Body of pancreas (tissue), 4 donors: Measurements from ENCODE around the gene CLDN4. TPM values are rescaled to one million over a fixed set of nuclear protein-coding genes. Genes with fewer than 3 reads are reported as not detected.

Source experiments
- ATAC-seq: fragments of 150-250 bp; one replicate; pipeline ENCODE4 v1.9.1; 2016
- DNase-seq, 4 donors: peaks; one replicate each; pipeline ENCODE4 v3.0.0-alpha.2; 2019
- H3K27ac ChIP-seq, 4 donors: fragments of 200-600 bp; sonication (generic); 1 replicate in 3 of 4; 2 replicates in 1 of 4; pipeline versions ENCODE4 v1.5.1 to v1.6.1; 2016 to 2019; ENCODE audit warnings: mild to moderate bottlenecking in 1 of 4, mixed read lengths in 1 of 4, moderate library complexity in 1 of 4
- H3K27me3 ChIP-seq, 2 donors: fragments of 200-600 bp; sonication (generic); one replicate each; pipeline ENCODE4 v1.6.0; 2016; ENCODE audit warnings: mild to moderate bottlenecking in 1 of 2
- H3K36me3 ChIP-seq, 2 donors: fragments of 200-600 bp; sonication (generic); replicated peaks in 1 of 2; 2 replicates each; pipeline ENCODE4 v1.5.1; 2016; ENCODE audit warnings: low read depth in 2 of 2; ENCODE audit not compliant: insufficient read depth in 1 of 2
- H3K4me1 ChIP-seq: fragments of 200-600 bp; sonication (generic); one replicate; pipeline ENCODE4 v1.6.0; 2016
- H3K4me3 ChIP-seq, 2 donors: fragments of 200-600 bp; sonication (generic); 1 replicate in 1 of 2; 2 replicates in 1 of 2; pipeline ENCODE4 v1.5.1; 2016 to 2019
- H3K9me3 ChIP-seq, 3 donors: fragments of 200-600 bp; sonication (generic); 1 replicate in 2 of 3; 2 replicates in 1 of 3; pipeline ENCODE4 v1.5.1; 2016
- POLR2A ChIP-seq, 3 donors: fragments of 450-650 bp; IDR thresholded peaks; one replicate each; pipeline ENCODE4 v1.6.1; 2016; ENCODE audit warnings: antibody characterized with exemption in 3 of 3, mild to moderate bottlenecking in 2 of 3
- WGBS, 2 donors: methylation state at CpG; one replicate each; pipeline ENCODE4 v1.1.5; 2017; 5-methylcytosine and 5-hydroxymethylcytosine counted together
- intact Hi-C: fragments of 100-400 bp; cut with DNase I; formaldehyde crosslinking; loops from one replicate; pipeline ENCODE4 v1.15.1; 2023
- total RNA-seq, 2 donors: library from RNA; depleted of rRNA; stranded (reverse); fragments of >200 nt; gene quantifications; one replicate each; pipeline ENCODE4 v1.1.0, GENCODE V29; 2016
- TF ChIP-seq, protein P1 (sequence below), 7 experiments: fragments of 450-650 bp in 4 of 7; fragments of 200-600 bp in 3 of 7; sonication (generic) in 3 of 7; IDR thresholded peaks; one replicate each; pipeline ENCODE4 v1.5.1; 2016 to 2019; ENCODE audit warnings: antibody characterized with exemption in 7 of 7

The CLDN4 gene
- total RNA-seq, 2 donors from 2014 or later = 65.6 to 76.8 TPM

DNA sequence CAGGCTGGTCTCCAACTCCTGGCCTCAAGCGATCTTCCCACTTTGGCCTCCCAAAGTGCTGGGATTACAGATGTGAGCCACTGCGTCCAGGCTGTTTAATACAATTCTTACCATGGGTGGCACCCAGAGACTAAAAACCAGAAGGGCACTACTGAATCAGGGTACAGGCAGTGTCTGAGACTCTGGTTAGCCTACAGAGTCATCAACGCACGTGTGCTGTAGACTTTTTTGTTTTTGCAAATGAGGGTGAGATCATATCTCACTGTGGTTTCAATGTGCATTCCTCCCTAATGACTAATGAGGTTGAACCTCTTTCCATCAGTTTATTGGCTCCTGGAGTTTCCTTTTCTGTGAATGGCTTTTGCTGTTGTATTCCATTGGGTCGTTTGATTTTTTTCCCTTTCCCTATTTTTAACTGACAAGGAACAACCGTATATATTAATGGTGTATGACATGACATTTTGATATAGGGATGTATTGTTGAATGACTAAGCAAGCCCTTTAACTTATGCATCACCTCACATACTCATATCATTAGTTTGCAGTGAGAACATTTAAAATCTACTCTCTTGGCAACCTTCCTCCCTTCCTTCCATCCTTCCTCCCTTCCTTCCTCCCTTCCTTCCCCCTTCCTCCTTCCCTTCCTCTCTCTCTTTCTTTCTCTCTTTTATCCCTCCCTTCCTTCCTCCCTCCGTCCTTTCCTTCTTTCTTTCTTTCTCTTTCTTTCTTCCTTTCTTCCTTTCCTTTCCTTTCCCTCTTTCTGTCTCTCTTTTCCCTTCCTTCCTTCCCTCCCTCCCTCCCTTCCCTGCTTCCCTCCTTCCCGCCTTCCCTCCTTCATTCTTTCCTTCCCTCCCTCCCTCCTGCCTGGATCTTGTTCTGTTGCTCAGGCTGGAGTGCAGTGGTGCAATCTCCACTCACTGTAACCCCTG, 20.9 kb downstream of the CLDN4 start:
- Histone ChIP-seq H3K4me1 (peaks cover 17% of the 10 kb centered on the region), H3K27ac (peak overlapping the region in 3 of 4 donors; percentile 72 to 82 (median 74)), H3K9me3 (no peaks in the 10 kb centered on the region), H3K4me3 (no peak overlapping the region), H3K27me3 (no peaks in the 10 kb centered on the region), H3K36me3 (no peaks in the 10 kb centered on the region)
- intact Hi-C loops = no loop called here
- DNase-seq (no peak), ATAC-seq (peak; percentile 78)
- WGBS, 2 donors = 53 to 64% methylated on average over 8 of the region's 8 CpGs
- peak in 1 of 3 donors; percentile 41 for TF ChIP-seq POLR2A (IDR thresholded peaks at IDR 0.05)
- TF ChIP-seq, protein P1, sequence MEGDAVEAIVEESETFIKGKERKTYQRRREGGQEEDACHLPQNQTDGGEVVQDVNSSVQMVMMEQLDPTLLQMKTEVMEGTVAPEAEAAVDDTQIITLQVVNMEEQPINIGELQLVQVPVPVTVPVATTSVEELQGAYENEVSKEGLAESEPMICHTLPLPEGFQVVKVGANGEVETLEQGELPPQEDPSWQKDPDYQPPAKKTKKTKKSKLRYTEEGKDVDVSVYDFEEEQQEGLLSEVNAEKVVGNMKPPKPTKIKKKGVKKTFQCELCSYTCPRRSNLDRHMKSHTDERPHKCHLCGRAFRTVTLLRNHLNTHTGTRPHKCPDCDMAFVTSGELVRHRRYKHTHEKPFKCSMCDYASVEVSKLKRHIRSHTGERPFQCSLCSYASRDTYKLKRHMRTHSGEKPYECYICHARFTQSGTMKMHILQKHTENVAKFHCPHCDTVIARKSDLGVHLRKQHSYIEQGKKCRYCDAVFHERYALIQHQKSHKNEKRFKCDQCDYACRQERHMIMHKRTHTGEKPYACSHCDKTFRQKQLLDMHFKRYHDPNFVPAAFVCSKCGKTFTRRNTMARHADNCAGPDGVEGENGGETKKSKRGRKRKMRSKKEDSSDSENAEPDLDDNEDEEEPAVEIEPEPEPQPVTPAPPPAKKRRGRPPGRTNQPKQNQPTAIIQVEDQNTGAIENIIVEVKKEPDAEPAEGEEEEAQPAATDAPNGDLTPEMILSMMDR (IDR thresholded peaks at IDR 0.05) = no peak

DNA sequence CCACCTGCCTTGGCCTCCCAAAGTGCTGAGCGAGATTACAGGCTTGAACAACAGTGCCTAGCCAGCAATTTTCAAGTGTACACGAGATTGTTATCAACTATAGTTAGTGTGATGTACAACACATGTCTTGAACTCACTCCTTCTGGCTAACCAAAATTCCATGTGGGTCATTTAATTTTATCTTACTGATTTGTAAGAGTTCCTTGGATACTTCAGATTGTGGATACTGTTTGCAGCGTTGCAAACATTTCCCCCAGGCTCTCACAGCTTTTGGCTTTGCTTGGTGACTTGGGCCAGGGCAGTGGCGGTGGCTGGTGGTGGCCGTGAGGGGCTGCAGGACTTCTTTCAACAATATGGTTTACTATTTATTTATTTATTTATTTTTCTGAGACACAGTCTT, 21.7 kb downstream of the CLDN4 start:
- WGBS, 2 donors = 66 to 73% methylated on average over 5 of the region's 5 CpGs
- Histone ChIP-seq H3K36me3 (no peaks in the 10 kb centered on the region), H3K27me3 (no peaks in the 10 kb centered on the region), H3K4me3 (no peak overlapping the region), H3K9me3 (no peaks in the 10 kb centered on the region), H3K27ac (peak overlapping the region in 3 of 4 donors; percentile 72 to 82 (median 74)), H3K4me1 (peaks cover 17% of the 10 kb centered on the region)
- no peak for TF ChIP-seq POLR2A (IDR thresholded peaks at IDR 0.05)
- TF ChIP-seq, protein P1 (IDR thresholded peaks at IDR 0.05) = no peak
- DNase-seq (no peak), ATAC-seq (no peak)
- intact Hi-C loops = no loop called here

DNA sequence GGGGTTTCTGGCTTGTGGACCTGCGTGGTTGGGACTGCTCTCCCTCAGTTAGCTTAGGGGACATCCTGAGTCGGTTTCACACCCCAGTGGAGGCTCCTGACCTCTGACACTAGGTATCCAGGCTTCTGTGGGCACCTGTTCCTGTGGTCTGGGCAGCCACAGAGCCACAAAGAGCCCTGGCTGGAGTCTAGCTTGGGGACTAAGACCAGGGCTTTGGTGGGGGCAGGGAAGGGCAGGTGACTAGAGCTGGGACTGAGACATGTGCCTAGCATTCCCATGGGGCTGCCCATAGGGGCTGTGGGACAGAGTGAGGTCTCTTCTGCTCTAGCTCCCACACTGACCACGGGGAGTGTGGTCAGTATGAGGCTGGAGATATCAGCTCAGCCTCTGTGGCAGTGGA, 26.1 kb downstream of the CLDN4 start:
- 62 to 67% methylated on average over 1 to 3 of the region's 3 CpGs for WGBS, 2 donors
- intact Hi-C loops = loop anchor here (5.0 kb wide), 1 partner anchor 50 kb away; no protein-coding TSS in a partner anchor

DNA sequence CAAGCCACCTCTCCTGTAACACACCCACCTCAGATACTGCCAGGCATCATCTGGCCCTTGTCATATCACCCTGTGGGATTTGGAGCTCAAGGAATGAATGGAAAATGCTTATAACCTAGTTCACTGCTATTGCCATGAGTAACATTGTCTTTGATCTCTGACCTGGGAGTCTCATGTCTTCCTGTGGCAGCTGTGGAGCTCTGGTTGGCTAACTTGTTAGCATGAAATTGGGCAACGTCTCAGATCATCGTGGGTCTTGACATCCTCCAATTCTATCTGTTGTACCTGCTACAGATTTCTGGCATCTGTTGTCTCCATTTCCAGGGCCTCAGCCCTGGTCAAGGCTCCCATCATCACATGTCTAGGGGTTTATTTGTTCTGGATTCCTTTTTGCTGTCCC, 28.0 kb downstream of the CLDN4 start:
- DNase-seq (no peak), ATAC-seq (no peak)
- intact Hi-C loops = loop anchor here (5.0 kb wide), 1 partner anchor 52 kb away; no protein-coding TSS in a partner anchor
- 74% methylated on average over 2 of the region's 2 CpGs; no CpG with 5 or more reads in 1 of the 2 donors for WGBS, 2 donors
- H3K27me3 ChIP-seq = no peaks in the 10 kb centered on the region
- H3K27ac ChIP-seq = no peak overlapping the region
- no peaks in the 10 kb centered on the region for H3K36me3 ChIP-seq
- TF ChIP-seq, protein P1 (IDR thresholded peaks at IDR 0.05) = no peak
- TF ChIP-seq POLR2A (IDR thresholded peaks at IDR 0.05) = no peak
- peaks cover 8% of the 10 kb centered on the region for H3K4me1 ChIP-seq
- H3K4me3 ChIP-seq = no peak overlapping the region
- no peaks in the 10 kb centered on the region for H3K9me3 ChIP-seq

More for the DNA sequence above, 26.1 kb downstream of the CLDN4 start:
- H3K27ac ChIP-seq = no peak overlapping the region
- H3K4me1 ChIP-seq = peaks cover 8% of the 10 kb centered on the region
- DNase-seq (no peak), ATAC-seq (no peak)
- H3K36me3 ChIP-seq = no peaks in the 10 kb centered on the region
- H3K4me3 ChIP-seq = no peak overlapping the region
- no peaks in the 10 kb centered on the region for H3K9me3 ChIP-seq
- TF ChIP-seq, protein P1 (IDR thresholded peaks at IDR 0.05) = no peak
- TF ChIP-seq POLR2A (IDR thresholded peaks at IDR 0.05) = no peak
- no peaks in the 10 kb centered on the region for H3K27me3 ChIP-seq
